ENCODE measurements around the gene S100P.
"Not testable (repeated sequence)": the region's sequence is repeated elsewhere in the genome, so short reads cannot be mapped to it uniquely, and the experiment has no call there.

Gene S100P

GRCh38 chr4:6724421-6725111 lies 30.9 kb downstream of the S100P start:
- TF ChIP-seq CTCF (IDR thresholded peaks at IDR 0.05; ENCODE audit: low read depth, low read length, missing control alignments), result no peak
- DNase-seq (ENCODE audit: low read depth), result no peak
- no peak overlapping the region for H3K4me3 ChIP-seq (ENCODE audit: low read depth, low read length)

- not testable (repeated sequence) for H3K4me3 ChIP-seq (ENCODE audit: low read depth, low read length); DNase-seq (ENCODE audit: low read depth)
These were observed 31.8 kb downstream of the S100P start for GRCh38 chr4:6725427-6725961.

- DNase-seq (ENCODE audit: low read depth), result no peak
- no peak for TF ChIP-seq CTCF (IDR thresholded peaks at IDR 0.05; ENCODE audit: low read depth, low read length, missing control alignments)
- H3K4me3 ChIP-seq (ENCODE audit: low read depth, low read length), result no peak overlapping the region
These were observed 33.6 kb downstream of the S100P start for GRCh38 chr4:6727081-6727942.

GRCh38 chr4:6727943-6728250 lies 34.2 kb downstream of the S100P start:
- no peak overlapping the region for H3K4me3 ChIP-seq (ENCODE audit: low read depth, low read length)
- TF ChIP-seq CTCF (IDR thresholded peaks at IDR 0.05; ENCODE audit: low read depth, low read length, missing control alignments), result no peak
- DNase-seq (ENCODE audit: low read depth), result no peak

- no peak for TF ChIP-seq CTCF (IDR thresholded peaks at IDR 0.05; ENCODE audit: low read depth, low read length, missing control alignments)
- DNase-seq (ENCODE audit: low read depth), result no peak
- H3K4me3 ChIP-seq (ENCODE audit: low read depth, low read length), result no peak overlapping the region
These were observed 34.8 kb downstream of the S100P start for GRCh38 chr4:6728320-6729029.

- H3K4me3 ChIP-seq (ENCODE audit: low read depth, low read length), result no peak overlapping the region
- no peak for TF ChIP-seq CTCF (IDR thresholded peaks at IDR 0.05; ENCODE audit: low read depth, low read length, missing control alignments)
- DNase-seq (ENCODE audit: low read depth), result no peak
These were observed 37.1 kb downstream of the S100P start for GRCh38 chr4:6730603-6731317.

- no peak for TF ChIP-seq CTCF (IDR thresholded peaks at IDR 0.05; ENCODE audit: low read depth, low read length, missing control alignments)
- H3K4me3 ChIP-seq (ENCODE audit: low read depth, low read length), result no peak overlapping the region
- DNase-seq (ENCODE audit: low read depth), result no peak
These were observed 37.6 kb downstream of the S100P start for GRCh38 chr4:6731318-6731675.

Data from GM12864 (cell line).